NCI-H2196 (cell line): ENCODE results near the gene MS4A14.
"Not testable (repeated sequence)": the region's sequence is repeated elsewhere in the genome, so short reads cannot be mapped to it uniquely, and the experiment has no call there.

Experiments
- DNase-seq: peaks from one replicate; lab custom pipeline; 2025; ENCODE audit not compliant: unreplicated experiment; lab: John Stamatoyannopoulos, UW

MS4A14 gene

GRCh38 chr11:60396382-60396781 lies at the start of gene MS4A14:
Gene MS4A14 (plus strand): TSS chr11:60396459. CDS start chr11:60396579, 120 bp downstream.
- DNase-seq, result no peak

GRCh38 chr11:60347084-60347797 lies 49.0 kb upstream of the MS4A14 start:
- no peak for DNase-seq

- no peak for DNase-seq
These were observed 48.1 kb upstream of the MS4A14 start for GRCh38 chr11:60348116-60348515.

GRCh38 chr11:60349990-60350389 lies 46.3 kb upstream of the MS4A14 start:
- DNase-seq, result no peak

- DNase-seq, result no peak
These were observed 38.5 kb upstream of the MS4A14 start for GRCh38 chr11:60357771-60358170.

GRCh38 chr11:60360621-60361020 lies 35.6 kb upstream of the MS4A14 start:
- no peak for DNase-seq

- no peak for DNase-seq
These were observed 34.0 kb upstream of the MS4A14 start for GRCh38 chr11:60362241-60362640.

GRCh38 chr11:60363542-60364470 lies 32.5 kb upstream of the MS4A14 start:
- DNase-seq, result peak; percentile 83

- DNase-seq, result not testable (repeated sequence)
These were observed 29.9 kb upstream of the MS4A14 start for GRCh38 chr11:60366262-60366904.

- no peak for DNase-seq
These were observed 29.2 kb upstream of the MS4A14 start for GRCh38 chr11:60367009-60367408.

GRCh38 chr11:60367896-60368295 lies 28.4 kb upstream of the MS4A14 start:
- DNase-seq, result no peak

GRCh38 chr11:60370252-60370810 lies 25.9 kb upstream of the MS4A14 start:
- DNase-seq, result no peak

- peak; percentile 86 for DNase-seq
These were observed 25.4 kb upstream of the MS4A14 start for GRCh38 chr11:60370811-60371298.

- DNase-seq, result no peak
These were observed 24.9 kb upstream of the MS4A14 start for GRCh38 chr11:60371386-60371785.

- DNase-seq, result no peak
These were observed 24.4 kb upstream of the MS4A14 start for GRCh38 chr11:60371854-60372253.

GRCh38 chr11:60372767-60373166 lies 23.5 kb upstream of the MS4A14 start:
- no peak for DNase-seq

- DNase-seq, result no peak
These were observed 20.9 kb upstream of the MS4A14 start for GRCh38 chr11:60375316-60375715.

GRCh38 chr11:60376601-60377000 lies 19.7 kb upstream of the MS4A14 start:
- no peak for DNase-seq

GRCh38 chr11:60377401-60378136 lies 18.7 kb upstream of the MS4A14 start:
- no peak for DNase-seq

- DNase-seq, result no peak
These were observed 17.9 kb upstream of the MS4A14 start, which contains the start of gene MS4A7 for GRCh38 chr11:60378354-60378753. Gene MS4A7 (plus strand): TSS chr11:60378532. CDS start chr11:60383142, 4,610 bp downstream.
